HCT116 (cell line): ENCODE measurements around the gene RARS2. TPM values are rescaled to one million over a fixed set of nuclear protein-coding genes. Genes with fewer than 3 reads are reported as not detected.

Experiments used
- ATAC-seq: fragments of 200-7000 bp; cut with Tn5 transposase; 2 replicates; pipeline ENCODE4 v1.9.1; 2020; ENCODE audit warnings: mild to moderate bottlenecking, moderate library complexity
- BruUV-seq: library from RNA; stranded (reverse); fragments of 400-500 nt; replicated peaks from 2 replicates; lab custom pipeline; 2021; lab: Mats Ljungman, UMichigan
- CTCF ChIA-PET: fragments of 300-600 bp; sonication (Branson Sonifier 250); formaldehyde crosslinking; loops from one replicate; lab custom pipeline; 2021; ENCODE audit warnings: antibody characterized with exemption; lab: Charles Lee
- POLR2A ChIA-PET: fragments of 300-600, 350-600 bp; sonication (Branson Sonifier 250); formaldehyde crosslinking; loops from one replicate; lab custom pipeline; 2021; ENCODE audit warnings: antibody characterized with exemption; lab: Charles Lee
- RAD21 ChIA-PET, 2 experiments: fragments of 300-600 bp; sonication (Branson Sonifier 250); formaldehyde crosslinking; loops; one replicate each; lab custom pipeline; 2023; ENCODE audit warnings: low total read pairs in 2 of 2; ENCODE audit not compliant: uncharacterized antibody in 2 of 2, unreplicated experiment in 2 of 2, low non-redundant PET in 1 of 2; lab: Charles Lee
- DNase-seq: peaks from one replicate; pipeline ENCODE4 v3.0.0-alpha.2; 2010; ENCODE audit warnings: low read depth, low spot score
- H2AFZ ChIP-seq: fragments of 200-600 bp; shearing (Covaris generic), sonication (generic); 2 replicates; pipeline ENCODE4 v1.6.1; 2017; ENCODE audit warnings: low read depth, mixed run types, mixed read lengths, antibody characterized with exemption, low read length; ENCODE audit not compliant: poor library complexity, severe bottlenecking
- H3K27ac ChIP-seq: 2 replicates; pipeline ENCODE4 v1.5.1; 2012; ENCODE audit warnings: low read depth, low read length
- H3K27me3 ChIP-seq: fragments of 200-600 bp; sonication (generic); 2 replicates; pipeline ENCODE4 v1.6.1; 2016; ENCODE audit warnings: mixed run types, low read length, mixed read lengths; ENCODE audit not compliant: insufficient read depth
- H3K36me3 ChIP-seq, 2 experiments: fragments of 200-500 bp in 1 of 2; fragments of 200-600 bp in 1 of 2; sonication (Bioruptor generic) in 1 of 2; sonication (generic) in 1 of 2; 2 replicates each; pipeline versions ENCODE4 v1.5.1 to v1.6.1; 2014 to 2016; ENCODE audit warnings: low read length in 2 of 2, inconsistent platforms in 1 of 2, mixed read lengths in 1 of 2, mixed run types in 1 of 2; ENCODE audit not compliant: insufficient read depth in 2 of 2, control insufficient read depth in 1 of 2
- H3K4me1 ChIP-seq, 2 experiments: fragments of 200-600 bp in 1 of 2; sonication (generic) in 1 of 2; 2 replicates each; pipeline versions ENCODE4 v1.5.1 to v1.6.1; 2012 to 2017; ENCODE audit warnings: low read length in 2 of 2, inconsistent platforms in 1 of 2, mild to moderate bottlenecking in 1 of 2, mixed read lengths in 1 of 2, mixed run types in 1 of 2, moderate library complexity in 1 of 2; ENCODE audit not compliant: insufficient read depth in 2 of 2, control insufficient read depth in 1 of 2
- H3K4me2 ChIP-seq: fragments of 200-600 bp; sonication (generic); 2 replicates; pipeline ENCODE4 v1.6.1; 2017; ENCODE audit warnings: mixed run types, low read length, mixed read lengths
- H3K4me3 ChIP-seq, 2 experiments: fragments of 200-600 bp in 1 of 2; sonication (generic) in 1 of 2; replicated peaks in 1 of 2; 2 replicates each; pipeline ENCODE4 v1.5.1; 2011 to 2016; ENCODE audit warnings: low read length in 2 of 2, control low read depth in 1 of 2, low read depth in 1 of 2, mild to moderate bottlenecking in 1 of 2, mixed read lengths in 1 of 2, mixed run types in 1 of 2
- H3K79me2 ChIP-seq: fragments of 200-600 bp; sonication (generic); 2 replicates; pipeline ENCODE4 v1.6.1; 2017; ENCODE audit warnings: mild to moderate bottlenecking, mixed run types, low read length, moderate library complexity, mixed read lengths; ENCODE audit not compliant: insufficient read depth
- H3K9ac ChIP-seq: fragments of 200-600 bp; sonication (generic); 2 replicates; pipeline ENCODE4 v1.6.1; 2016; ENCODE audit warnings: low read length, mixed read lengths
- H3K9me2 ChIP-seq: fragments of 200-600 bp; sonication (generic), shearing (Covaris generic); 2 replicates; pipeline ENCODE4 v1.6.1; 2017; ENCODE audit warnings: mixed run types, mild to moderate bottlenecking, moderate library complexity; ENCODE audit not compliant: insufficient read depth
- H3K9me3 ChIP-seq, 2 experiments: fragments of 200-500 bp in 1 of 2; fragments of 200-600 bp in 1 of 2; sonication (Bioruptor generic) in 1 of 2; sonication (generic) in 1 of 2; 2 replicates each; pipeline ENCODE4 v1.6.1; 2014 to 2017; ENCODE audit warnings: low read length in 2 of 2, mixed read lengths in 2 of 2, inconsistent platforms in 1 of 2, low read depth in 1 of 2, mild to moderate bottlenecking in 1 of 2, mixed run types in 1 of 2, moderate library complexity in 1 of 2; ENCODE audit not compliant: control insufficient read depth in 1 of 2, insufficient read depth in 1 of 2
- H4K20me1 ChIP-seq: fragments of 200-600 bp; sonication (generic), shearing (Covaris generic); 2 replicates; pipeline ENCODE4 v1.6.1; 2017; ENCODE audit warnings: mixed run types, mild to moderate bottlenecking, moderate library complexity; ENCODE audit not compliant: insufficient read depth
- CTCF ChIP-seq, 3 experiments: fragments of 200-600 bp in 1 of 3; sonication (generic) in 1 of 3; IDR thresholded peaks in 2 of 3; conservative IDR thresholded peaks in 1 of 3; 2 replicates each; pipeline ENCODE4 v1.5.1; 2012 to 2017; ENCODE audit warnings: low read depth in 2 of 3, low read length in 2 of 3, antibody characterized with exemption in 1 of 3, borderline replicate concordance in 1 of 3, control low read depth in 1 of 3, mild to moderate bottlenecking in 1 of 3, mixed read lengths in 1 of 3, mixed run types in 1 of 3, moderate library complexity in 1 of 3; ENCODE audit not compliant: insufficient read depth in 1 of 3
- EGR1 ChIP-seq: IDR thresholded peaks from 2 replicates; pipeline ENCODE4 v1.6.1; 2012; ENCODE audit warnings: low read depth
- EZH2phosphoT487 ChIP-seq: fragments of 200-600 bp; IDR thresholded peaks from 2 replicates; pipeline ENCODE4 v1.6.1; 2018; ENCODE audit warnings: antibody characterized with exemption, borderline replicate concordance
- JUND ChIP-seq: IDR thresholded peaks from 2 replicates; pipeline ENCODE4 v1.6.1; 2012
- POLR2A ChIP-seq: IDR thresholded peaks from 2 replicates; pipeline ENCODE4 v1.7.0; 2011; ENCODE audit warnings: borderline replicate concordance; ENCODE audit not compliant: insufficient read depth, insufficient read length; ENCODE audit errors: extremely low read depth
- SIN3A ChIP-seq: IDR thresholded peaks from 2 replicates; pipeline ENCODE4 v1.6.1; 2012; ENCODE audit warnings: low read depth
- ZBTB33 ChIP-seq: IDR thresholded peaks from 2 replicates; pipeline ENCODE4 v1.6.1; 2011; ENCODE audit warnings: mild to moderate bottlenecking, low read length, moderate library complexity; ENCODE audit not compliant: insufficient replicate concordance; ENCODE audit errors: extremely low read depth
- intact Hi-C: fragments of 100-400 bp; cut with micrococcal nuclease; formaldehyde crosslinking; loops from 2 replicates; pipeline ENCODE4 v1.10.0; 2022
- total RNA-seq: library from RNA; stranded (reverse); gene quantifications from one replicate; pipeline ENCODE4 v1.2.1, GENCODE V29; 2021; ENCODE audit not compliant: unreplicated experiment

RARS2 gene
- total RNA-seq, 1 experiment from 2014 or later: 34.8 TPM

GRCh38 chr6:87522686-87523085 lies 67.1 kb downstream of the RARS2 start:
- H3K79me2 ChIP-seq: no peaks in the 10 kb centered on the region; the same call in 1 of the 2 replicates
- no peaks in the 10 kb centered on the region for H3K27me3 ChIP-seq
- POLR2A ChIA-PET: no interaction called here
- intact Hi-C loops: no loop called here
- peaks cover 11 to 19% of the 10 kb centered on the region in 2 experiments; a peak in 3 of 4 replicates for H3K36me3 ChIP-seq
- H3K4me3 ChIP-seq: no peak overlapping the region
- no TSS peak for BruUV-seq
- H2AFZ ChIP-seq: no peak overlapping the region
- H3K4me1 ChIP-seq: no peaks in the 10 kb centered on the region
- H3K27ac ChIP-seq: no peak overlapping the region
- DNase-seq: no peak
- no peaks in the 10 kb centered on the region for H3K9me3 ChIP-seq
- H3K9me2 ChIP-seq: no peaks in the 10 kb centered on the region
- no peak for TF ChIP-seq ZBTB33
- TF ChIP-seq CTCF (IDR thresholded peaks at IDR 0.05 in 2 of 3, conservative IDR thresholded peaks at IDR 0.05 in 1 of 3; ENCODE audit: borderline replicate concordance in 1 of 3, insufficient read depth in 1 of 3, low read depth in 2 of 3, low read length in 2 of 3): no peak
- TF ChIP-seq POLR2A: no peak
- TF ChIP-seq EZH2phosphoT487: no peak
- no peak for TF ChIP-seq EGR1
- no peak for TF ChIP-seq SIN3A
- no peak for TF ChIP-seq JUND
- TF ChIP-seq, all 23 proteins: peak for 0
- no peak overlapping the region for H3K9ac ChIP-seq
- no peak overlapping the region for H3K4me2 ChIP-seq
- no peak for ATAC-seq
- CTCF ChIA-PET: no interaction called here
- no peaks in the 10 kb centered on the region for H4K20me1 ChIP-seq
- RAD21 ChIA-PET: no interaction called here
